Neural progenitor cell (in vitro differentiated cells): ENCODE measurements around the gene MAP3K19. TPM values are rescaled to one million over a fixed set of nuclear protein-coding genes. Genes with fewer than 3 reads are reported as not detected.

Source experiments
- DNase-seq: peaks from one replicate; pipeline ENCODE4 v3.0.0-alpha.2; 2016; ENCODE audit warnings: low spot score
- H2AFZ ChIP-seq: fragments of 200-600 bp; sonication (generic); replicated peaks from 2 replicates; pipeline ENCODE4 v1.6.1; 2016; ENCODE audit warnings: antibody characterized with exemption
- H3F3A ChIP-seq: fragments of 200-600 bp; sonication (generic); 2 replicates; pipeline ENCODE4 v1.6.1; 2016; ENCODE audit warnings: antibody characterized with exemption, low read depth
- H3K27ac ChIP-seq: fragments of 200-600 bp; sonication (generic); 2 replicates; pipeline ENCODE4 v1.5.1; 2016; ENCODE audit warnings: mild to moderate bottlenecking
- H3K27me3 ChIP-seq: fragments of 200-600 bp; sonication (generic); 2 replicates; pipeline ENCODE4 v1.6.1; 2016; ENCODE audit warnings: mild to moderate bottlenecking, moderate library complexity
- H3K36me3 ChIP-seq: fragments of 200-600 bp; sonication (generic); 2 replicates; pipeline ENCODE4 v1.5.1; 2016
- H3K4me1 ChIP-seq: fragments of 200-600 bp; sonication (generic); 2 replicates; pipeline ENCODE4 v1.6.1; 2016; ENCODE audit warnings: mixed run types
- H3K4me2 ChIP-seq: fragments of 200-600 bp; sonication (generic); 2 replicates; pipeline ENCODE4 v1.6.1; 2016
- H3K4me3 ChIP-seq: fragments of 200-600 bp; sonication (generic); 2 replicates; pipeline ENCODE4 v1.5.1; 2016
- H3K79me2 ChIP-seq: fragments of 200-600 bp; sonication (generic); 2 replicates; pipeline ENCODE4 v1.6.1; 2016; ENCODE audit warnings: low read depth
- H3K9ac ChIP-seq: fragments of 200-600 bp; sonication (generic); 2 replicates; pipeline ENCODE4 v1.6.1; 2016
- H3K9me3 ChIP-seq: fragments of 200-600 bp; sonication (generic); 2 replicates; pipeline ENCODE4 v1.5.1; 2016; ENCODE audit warnings: low read depth
- H4K20me1 ChIP-seq: fragments of 200-600 bp; sonication (generic); 2 replicates; pipeline ENCODE4 v1.6.1; 2016; ENCODE audit warnings: low read depth
- H3K27ac Mint-ChIP-seq: 3 replicates; pipeline ENCODE4 v1.8.0; 2021; ENCODE audit warnings: mixed read lengths
- H3K27me3 Mint-ChIP-seq: 2 replicates; pipeline ENCODE4 v1.8.0; 2022; ENCODE audit warnings: low read depth, mild to moderate bottlenecking, inconsistent platforms, moderate library complexity, mixed read lengths; ENCODE audit not compliant: insufficient read depth
- H3K36me3 Mint-ChIP-seq: 3 replicates; pipeline ENCODE4 v1.8.0; 2021; ENCODE audit warnings: mixed read lengths
- H3K4me1 Mint-ChIP-seq: 3 replicates; pipeline ENCODE4 v1.8.0; 2021; ENCODE audit warnings: mixed read lengths
- H3K4me3 Mint-ChIP-seq: 3 replicates; pipeline ENCODE4 v1.8.0; 2021; ENCODE audit warnings: mild to moderate bottlenecking, moderate library complexity, mixed read lengths
- H3K9me3 Mint-ChIP-seq: 3 replicates; pipeline ENCODE4 v1.8.0; 2020; ENCODE audit warnings: mixed read lengths
- CTCF ChIP-seq: fragments of 200-600 bp; sonication (generic); IDR thresholded peaks from 2 replicates; pipeline ENCODE4 v1.5.1; 2017; ENCODE audit warnings: antibody characterized with exemption, mild to moderate bottlenecking
- EZH2 ChIP-seq: fragments of 200-600 bp; sonication (generic); IDR thresholded peaks from 2 replicates; pipeline ENCODE4 v1.6.1; 2017; ENCODE audit warnings: antibody characterized with exemption, mild to moderate bottlenecking, moderate library complexity
- EZH2phosphoT487 ChIP-seq: fragments of 200-600 bp; sonication (generic); IDR thresholded peaks from 2 replicates; pipeline ENCODE4 v1.6.1; 2017; ENCODE audit warnings: antibody characterized with exemption
- total RNA-seq: library from RNA; depleted of rRNA; stranded (reverse); fragments of >200 nt; gene quantifications from 2 replicates; pipeline ENCODE4 v1.2.3, GENCODE V29; 2015; ENCODE audit warnings: low replicate concordance

The MAP3K19 gene
- total RNA-seq, 1 donor from 2014 or later = not detected

- TF ChIP-seq CTCF (no peak), EZH2phosphoT487 (no peak), EZH2 (no peak)
- H3K79me2 ChIP-seq = peaks cover 87% of the 10 kb centered on the region
- DNase-seq = no peak
Measured at GRCh38 chr2:135059577-135059976, 12.3 kb upstream of the MAP3K19 start.

GRCh38 chr2:135056790-135057189, 9.5 kb upstream of the MAP3K19 start:
- H3K9ac ChIP-seq = no peak overlapping the region
- peaks cover 10% of the 10 kb centered on the region for H3K36me3 ChIP-seq
- H3K27ac ChIP-seq = no peak overlapping the region
- peaks cover 18% of the 10 kb centered on the region for H3K4me1 Mint-ChIP-seq
- H3K27ac Mint-ChIP-seq = no peak overlapping the region
- H3F3A ChIP-seq = no peaks in the 10 kb centered on the region
- no peak overlapping the region for H2AFZ ChIP-seq
- TF ChIP-seq EZH2phosphoT487 = no peak
- no peak for TF ChIP-seq CTCF
- TF ChIP-seq EZH2 = no peak
- H3K9me3 ChIP-seq = no peaks in the 10 kb centered on the region
- H3K4me3 Mint-ChIP-seq = no peak overlapping the region
- H3K4me1 ChIP-seq = peaks cover 6% of the 10 kb centered on the region
- no peak overlapping the region for H3K4me2 ChIP-seq
- H3K79me2 ChIP-seq = peaks cover 85% of the 10 kb centered on the region
- no peaks in the 10 kb centered on the region for H3K9me3 Mint-ChIP-seq
- peaks cover 25% of the 10 kb centered on the region for H3K36me3 Mint-ChIP-seq
- no peak for DNase-seq
- H3K4me3 ChIP-seq = no peak overlapping the region
- H3K27me3 ChIP-seq = no peaks in the 10 kb centered on the region
- H3K27me3 Mint-ChIP-seq = no peaks in the 10 kb centered on the region
- H4K20me1 ChIP-seq = peaks cover 13% of the 10 kb centered on the region

More at GRCh38 chr2:135059577-135059976, 12.3 kb upstream of the MAP3K19 start:
- Histone ChIP-seq H3K4me2 (no peak overlapping the region), H2AFZ (no peak overlapping the region), H3K4me3 (no peak overlapping the region), H3F3A (no peaks in the 10 kb centered on the region), H3K27me3 (no peaks in the 10 kb centered on the region), H3K4me1 (no peaks in the 10 kb centered on the region), H3K9me3 (no peaks in the 10 kb centered on the region), H4K20me1 (peaks cover 6% of the 10 kb centered on the region), H3K9ac (no peak overlapping the region), H3K27ac (no peak overlapping the region), H3K36me3 (peaks cover 9% of the 10 kb centered on the region)
- no peak overlapping the region for H3K27ac Mint-ChIP-seq
- H3K9me3 Mint-ChIP-seq = peaks cover 5% of the 10 kb centered on the region
- peaks cover 48% of the 10 kb centered on the region for H3K36me3 Mint-ChIP-seq
- no peaks in the 10 kb centered on the region for H3K27me3 Mint-ChIP-seq
- no peak overlapping the region for H3K4me3 Mint-ChIP-seq
- no peaks in the 10 kb centered on the region for H3K4me1 Mint-ChIP-seq

GRCh38 chr2:135055182-135055786, 8.0 kb upstream of the MAP3K19 start:
- peaks cover 11% of the 10 kb centered on the region for H4K20me1 ChIP-seq
- peaks cover 16% of the 10 kb centered on the region for H3K36me3 Mint-ChIP-seq
- H3K27me3 Mint-ChIP-seq = no peaks in the 10 kb centered on the region
- H3K4me1 ChIP-seq = peaks cover 6% of the 10 kb centered on the region
- H3K9me3 ChIP-seq = no peaks in the 10 kb centered on the region
- DNase-seq = no peak
- no peak overlapping the region for H2AFZ ChIP-seq
- no peak overlapping the region for H3K4me3 Mint-ChIP-seq
- no peaks in the 10 kb centered on the region for H3K9me3 Mint-ChIP-seq
- H3K27ac ChIP-seq = no peak overlapping the region
- H3K79me2 ChIP-seq = peaks cover 74% of the 10 kb centered on the region
- H3K4me1 Mint-ChIP-seq = peaks cover 19% of the 10 kb centered on the region
- H3K27me3 ChIP-seq = no peaks in the 10 kb centered on the region
- TF ChIP-seq CTCF (no peak), EZH2 (no peak), EZH2phosphoT487 (no peak)
- no peak overlapping the region for H3K27ac Mint-ChIP-seq
- H3K36me3 ChIP-seq = peaks cover 6% of the 10 kb centered on the region
- peaks cover 6% of the 10 kb centered on the region for H3F3A ChIP-seq
- H3K4me2 ChIP-seq = no peak overlapping the region
- no peak overlapping the region for H3K9ac ChIP-seq
- no peak overlapping the region for H3K4me3 ChIP-seq
